CD8-positive, alpha-beta memory T cell (primary cell): ENCODE measurements around the gene NKD2. TPM values are rescaled to one million over a fixed set of nuclear protein-coding genes. Genes with fewer than 3 reads are reported as not detected.

ENCODE experiments used
- CTCF ChIA-PET: fragments of 350-600 bp; sonication (Branson Sonifier 250); formaldehyde crosslinking; loops from one replicate; lab custom pipeline; 2021; ENCODE audit warnings: antibody characterized with exemption; lab: Charles Lee
- POLR2A ChIA-PET: fragments of 350-600 bp; sonication (Branson Sonifier 250); formaldehyde crosslinking; loops from one replicate; lab custom pipeline; 2021; ENCODE audit warnings: antibody characterized with exemption; lab: Charles Lee
- DNase-seq, 5 donors: peaks; one replicate each; pipeline versions ENCODE4 v3.0.0 to v3.0.0-alpha.2; 2020 to 2022; ENCODE audit warnings: mixed read lengths in 1 of 5
- H3K27ac ChIP-seq: one replicate; pipeline ENCODE4 v1.7.0; 2013; ENCODE audit warnings: low read depth, mild to moderate bottlenecking, low read length, moderate library complexity
- H3K27me3 ChIP-seq: 2 replicates; pipeline ENCODE4 v1.7.0; 2013; ENCODE audit warnings: low read length, mild to moderate bottlenecking; ENCODE audit not compliant: insufficient read depth, poor library complexity, severe bottlenecking
- H3K36me3 ChIP-seq: 2 replicates; pipeline ENCODE4 v1.7.0; 2013; ENCODE audit warnings: mild to moderate bottlenecking, low read length, moderate library complexity; ENCODE audit not compliant: insufficient read depth
- H3K4me1 ChIP-seq: 2 replicates; pipeline ENCODE4 v1.7.0; 2013; ENCODE audit warnings: mild to moderate bottlenecking, low read length, moderate library complexity; ENCODE audit not compliant: insufficient read depth
- H3K4me3 ChIP-seq: 2 replicates; pipeline ENCODE4 v1.7.0; 2013; ENCODE audit warnings: mild to moderate bottlenecking, low read length
- H3K9me3 ChIP-seq: 2 replicates; pipeline ENCODE4 v1.7.0; 2013; ENCODE audit warnings: mild to moderate bottlenecking, low read length
- H3K27ac Mint-ChIP-seq, 8 donors: one replicate each; pipeline ENCODE4 v1.8.0; 2020 to 2021; ENCODE audit warnings: mixed read lengths in 8 of 8, mild to moderate bottlenecking in 6 of 8, inconsistent platforms in 3 of 8, moderate library complexity in 3 of 8
- H3K27me3 Mint-ChIP-seq, 2 donors: one replicate each; pipeline ENCODE4 v1.8.0; 2020 to 2021; ENCODE audit warnings: mixed read lengths in 2 of 2, mild to moderate bottlenecking in 1 of 2, moderate library complexity in 1 of 2
- H3K36me3 Mint-ChIP-seq, 3 donors: one replicate each; pipeline ENCODE4 v1.8.0; 2020 to 2021; ENCODE audit warnings: mixed read lengths in 3 of 3, inconsistent platforms in 1 of 3, mild to moderate bottlenecking in 1 of 3
- H3K4me1 Mint-ChIP-seq, 3 donors: one replicate each; pipeline ENCODE4 v1.8.0; 2020 to 2021; ENCODE audit warnings: mixed read lengths in 3 of 3, inconsistent platforms in 1 of 3, mild to moderate bottlenecking in 1 of 3
- H3K4me3 Mint-ChIP-seq, 7 donors: one replicate each; pipeline ENCODE4 v1.8.0; 2020 to 2021; ENCODE audit warnings: mixed read lengths in 7 of 7, mild to moderate bottlenecking in 6 of 7, moderate library complexity in 4 of 7, inconsistent platforms in 2 of 7
- H3K9me3 Mint-ChIP-seq, 5 donors: one replicate each; pipeline ENCODE4 v1.8.0; 2020 to 2022; ENCODE audit warnings: mixed read lengths in 5 of 5, mild to moderate bottlenecking in 3 of 5, moderate library complexity in 2 of 5, inconsistent platforms in 1 of 5
- polyA plus RNA-seq: library from polyadenylated mRNA; unstranded; fragments of 300-500 nt; fragmentation: Illumina TruSeq; gene quantifications from one replicate; pipeline ENCODE4 v1.2.3, GENCODE V29; 2021
- total RNA-seq, 2 experiments: library from RNA; stranded (reverse); gene quantifications; one replicate each; pipeline ENCODE4 v1.2.3, GENCODE V29; 2021

NKD2 gene
- total and polyA plus RNA-seq, 3 experiments from 2014 or later, result 0.20 to 0.48 TPM; not detected in 1

GRCh38 chr5:1040571-1040970, 32.0 kb downstream of the NKD2 start:
- DNase-seq, result no peak
- Histone ChIP-seq H3K27me3 (no peaks in the 10 kb centered on the region), H3K4me1 (no peaks in the 10 kb centered on the region), H3K4me3 (no peak overlapping the region), H3K9me3 (no peaks in the 10 kb centered on the region), H3K36me3 (no peaks in the 10 kb centered on the region), H3K27ac (no peak overlapping the region)
- no peaks in the 10 kb centered on the region for H3K27me3 Mint-ChIP-seq
- peaks cover 0 to 2% (median 0%) of the 10 kb centered on the region in 5 donors for H3K9me3 Mint-ChIP-seq
- peaks cover 0 to 4% (median 0%) of the 10 kb centered on the region in 3 donors for H3K4me1 Mint-ChIP-seq
- ChIA-PET CTCF (no interaction called here), POLR2A (no interaction called here)
- no peaks in the 10 kb centered on the region for H3K36me3 Mint-ChIP-seq
- H3K4me3 Mint-ChIP-seq, result no peak overlapping the region
- peak overlapping the region in 1 of 8 donors; percentile 35 for H3K27ac Mint-ChIP-seq

DNA sequence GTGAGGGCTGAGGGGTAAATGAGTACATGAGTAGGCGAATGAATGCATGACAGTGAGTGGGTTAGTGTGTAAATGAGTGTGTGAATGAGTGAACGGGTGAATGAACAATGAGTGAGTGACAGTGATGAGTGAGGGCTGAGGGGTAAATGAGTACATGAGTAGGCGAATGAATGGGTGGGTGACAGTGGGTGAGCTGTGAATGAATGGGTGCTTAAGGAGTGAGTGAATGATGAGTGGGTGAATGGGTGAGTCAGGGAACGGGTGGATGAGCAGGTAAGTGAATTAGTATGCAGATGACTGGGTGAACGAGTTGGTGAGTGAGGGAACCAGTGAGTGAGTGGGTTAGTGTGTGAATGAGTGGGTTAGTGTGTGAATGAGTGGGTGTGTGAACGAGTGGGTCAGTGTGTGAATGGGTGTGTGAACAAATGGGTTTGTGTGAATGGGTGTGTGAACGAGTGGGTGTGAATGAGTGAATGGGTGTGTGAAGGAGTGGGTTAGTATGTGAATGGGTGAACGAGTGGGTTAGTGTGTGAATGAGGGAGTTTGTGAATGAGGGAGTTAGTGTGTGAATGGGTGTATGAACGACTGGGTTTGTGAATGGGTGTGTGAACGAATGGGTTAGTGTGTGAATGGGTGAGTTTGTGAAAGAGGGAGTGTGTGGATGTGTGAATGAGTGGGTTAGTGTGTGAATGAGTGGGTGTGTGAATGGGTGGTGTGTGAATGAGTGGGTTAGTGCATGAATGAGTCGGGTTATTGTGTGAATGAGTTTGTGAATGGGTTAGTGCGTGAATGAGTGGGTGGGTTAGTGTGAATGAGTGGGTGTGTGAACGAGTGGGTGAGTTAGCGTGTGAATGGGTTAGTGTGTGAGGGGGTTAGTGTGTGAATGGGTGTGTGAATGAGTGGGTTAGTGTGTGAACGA, 32.9 kb downstream of the NKD2 start:
- no peak overlapping the region for H3K4me3 Mint-ChIP-seq
- Histone ChIP-seq H3K4me3 (no peak overlapping the region), H3K27ac (no peak overlapping the region), H3K9me3 (no peaks in the 10 kb centered on the region), H3K27me3 (no peaks in the 10 kb centered on the region), H3K4me1 (no peaks in the 10 kb centered on the region), H3K36me3 (no peaks in the 10 kb centered on the region)
- POLR2A ChIA-PET, result no interaction called here
- CTCF ChIA-PET, result no interaction called here
- peaks cover 0 to 4% (median 3%) of the 10 kb centered on the region in 3 donors for H3K4me1 Mint-ChIP-seq
- DNase-seq, result no peak
- H3K9me3 Mint-ChIP-seq, result peaks cover 0 to 2% (median 0%) of the 10 kb centered on the region in 5 donors
- H3K27ac Mint-ChIP-seq, result peak overlapping the region in 1 of 8 donors; percentile 42
- H3K36me3 Mint-ChIP-seq, result no peaks in the 10 kb centered on the region
- H3K27me3 Mint-ChIP-seq, result no peaks in the 10 kb centered on the region

GRCh38 chr5:1042626-1043025, 34.0 kb downstream of the NKD2 start:
- ChIA-PET POLR2A (no interaction called here), CTCF (no interaction called here)
- peak overlapping the region in 1 of 8 donors; percentile 48 for H3K27ac Mint-ChIP-seq
- H3K27me3 ChIP-seq, result no peaks in the 10 kb centered on the region
- no peaks in the 10 kb centered on the region for H3K9me3 ChIP-seq
- no peaks in the 10 kb centered on the region for H3K36me3 Mint-ChIP-seq
- no peaks in the 10 kb centered on the region for H3K4me1 ChIP-seq
- H3K4me3 ChIP-seq, result no peak overlapping the region
- peaks cover 0 to 12% (median 4%) of the 10 kb centered on the region in 3 donors for H3K4me1 Mint-ChIP-seq
- no peak overlapping the region for H3K27ac ChIP-seq
- H3K27me3 Mint-ChIP-seq, result no peaks in the 10 kb centered on the region
- no peak overlapping the region for H3K4me3 Mint-ChIP-seq
- no peak for DNase-seq
- H3K36me3 ChIP-seq, result no peaks in the 10 kb centered on the region
- H3K9me3 Mint-ChIP-seq, result peaks cover 0 to 4% (median 0%) of the 10 kb centered on the region in 5 donors

DNA sequence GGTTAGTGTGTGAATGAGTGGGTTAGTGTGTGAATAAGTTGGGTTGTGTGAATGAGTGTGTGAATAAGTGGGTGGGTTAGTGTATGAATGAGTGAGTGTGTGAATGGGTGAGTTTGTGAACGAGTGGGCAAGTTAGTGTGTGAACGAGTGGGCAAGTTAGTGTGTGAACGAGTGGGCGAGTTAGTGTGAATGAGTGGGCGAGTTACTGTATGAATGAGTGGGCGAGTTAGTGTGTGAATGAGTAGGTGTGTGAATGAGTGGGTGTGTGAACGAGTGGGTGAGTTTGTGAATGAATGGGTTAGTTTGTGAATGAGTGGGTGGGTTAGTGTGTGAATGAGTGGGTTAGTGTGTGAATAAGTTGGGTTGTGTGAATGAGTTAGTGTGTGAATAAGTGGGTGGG, 34.7 kb downstream of the NKD2 start:
- Mint-ChIP-seq H3K36me3 (no peaks in the 10 kb centered on the region), H3K4me3 (no peak overlapping the region), H3K27me3 (no peaks in the 10 kb centered on the region), H3K9me3 (peaks cover 0 to 4% (median 0%) of the 10 kb centered on the region in 5 donors), H3K4me1 (peaks cover 0 to 14% (median 4%) of the 10 kb centered on the region in 3 donors), H3K27ac (peak overlapping the region in 1 of 8 donors; percentile 48)
- Histone ChIP-seq H3K27me3 (no peaks in the 10 kb centered on the region), H3K27ac (no peak overlapping the region), H3K4me1 (no peaks in the 10 kb centered on the region), H3K9me3 (no peaks in the 10 kb centered on the region), H3K36me3 (no peaks in the 10 kb centered on the region), H3K4me3 (no peak overlapping the region)
- DNase-seq, result no peak
- ChIA-PET CTCF (no interaction called here), POLR2A (no interaction called here)

DNA sequence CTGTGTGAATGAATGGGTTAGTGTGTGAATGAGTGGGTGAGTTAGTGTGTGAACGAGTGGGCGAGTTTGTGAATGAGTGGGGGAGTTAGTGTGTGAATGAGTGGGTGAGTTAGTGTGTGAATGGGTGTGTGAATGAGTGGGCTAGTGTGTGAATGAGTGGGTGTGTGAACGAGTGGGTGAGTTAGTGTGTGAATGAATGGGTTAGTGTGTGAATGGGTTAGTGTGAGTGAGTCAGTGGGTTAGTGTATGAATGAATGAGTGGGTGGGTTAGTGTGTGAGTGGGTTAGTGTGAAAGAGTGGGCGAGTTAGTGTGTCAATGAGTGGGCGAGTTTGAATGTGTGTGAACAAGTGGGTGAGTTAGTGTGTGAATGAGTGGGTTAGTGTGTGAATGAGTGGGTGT, 35.5 kb downstream of the NKD2 start:
- no peak overlapping the region for H3K4me3 ChIP-seq
- H3K27me3 Mint-ChIP-seq, result no peaks in the 10 kb centered on the region
- peaks cover 0 to 15% (median 4%) of the 10 kb centered on the region in 3 donors for H3K4me1 Mint-ChIP-seq
- H3K27ac ChIP-seq, result no peak overlapping the region
- no peaks in the 10 kb centered on the region for H3K9me3 ChIP-seq
- no peak for DNase-seq
- H3K36me3 ChIP-seq, result no peaks in the 10 kb centered on the region
- CTCF ChIA-PET, result no interaction called here
- H3K4me3 Mint-ChIP-seq, result no peak overlapping the region
- no peaks in the 10 kb centered on the region for H3K36me3 Mint-ChIP-seq
- H3K4me1 ChIP-seq, result no peaks in the 10 kb centered on the region
- POLR2A ChIA-PET, result no interaction called here
- peaks cover 0 to 4% (median 0%) of the 10 kb centered on the region in 5 donors for H3K9me3 Mint-ChIP-seq
- H3K27ac Mint-ChIP-seq, result no peak overlapping the region
- H3K27me3 ChIP-seq, result no peaks in the 10 kb centered on the region

DNA sequence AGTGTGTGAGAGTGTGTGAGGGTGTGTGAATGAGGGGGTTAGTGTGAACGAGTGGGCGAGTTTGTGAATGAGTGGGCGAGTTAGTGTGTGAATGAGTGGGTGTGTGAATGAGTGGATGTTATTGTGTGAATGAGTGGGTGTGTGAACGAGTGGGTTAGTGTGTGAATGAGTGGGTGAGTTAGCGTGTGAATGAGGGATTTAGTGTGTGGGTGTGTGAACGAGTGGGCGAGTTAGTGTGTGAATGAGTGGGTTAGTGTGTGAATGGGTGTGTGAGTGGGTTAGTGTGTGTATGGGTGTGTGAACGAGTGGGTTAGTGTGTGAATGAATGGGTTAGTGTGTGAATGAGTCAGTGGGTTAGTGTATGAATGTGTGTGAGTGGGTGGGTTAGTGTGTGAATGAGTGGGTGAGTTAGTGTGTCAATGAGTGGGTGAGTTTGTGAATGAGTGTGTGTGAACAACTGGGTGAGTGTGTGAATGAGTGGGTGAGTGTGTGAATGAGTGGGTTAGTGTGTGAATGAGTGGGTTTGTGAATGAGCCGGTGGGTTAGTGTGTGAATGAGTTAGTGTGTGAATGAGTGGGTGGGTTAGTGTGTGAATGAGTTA, 37.5 kb downstream of the NKD2 start:
- Mint-ChIP-seq H3K4me3 (no peak overlapping the region), H3K27ac (peak overlapping the region in 1 of 8 donors; percentile 97), H3K36me3 (no peaks in the 10 kb centered on the region), H3K27me3 (no peaks in the 10 kb centered on the region), H3K9me3 (peaks cover 0 to 4% (median 0%) of the 10 kb centered on the region in 5 donors), H3K4me1 (peaks cover 0 to 15% (median 4%) of the 10 kb centered on the region in 3 donors)
- POLR2A ChIA-PET, result no interaction called here
- H3K4me3 ChIP-seq, result no peak overlapping the region
- DNase-seq, result peak in 1 of 5 donors; percentile 8
- H3K4me1 ChIP-seq, result no peaks in the 10 kb centered on the region
- H3K36me3 ChIP-seq, result no peaks in the 10 kb centered on the region
- no peaks in the 10 kb centered on the region for H3K9me3 ChIP-seq
- H3K27ac ChIP-seq, result no peak overlapping the region
- CTCF ChIA-PET, result no interaction called here
- no peaks in the 10 kb centered on the region for H3K27me3 ChIP-seq

- Histone ChIP-seq H3K9me3 (no peaks in the 10 kb centered on the region), H3K27me3 (no peaks in the 10 kb centered on the region), H3K4me3 (no peak overlapping the region), H3K36me3 (no peaks in the 10 kb centered on the region), H3K4me1 (no peaks in the 10 kb centered on the region), H3K27ac (no peak overlapping the region)
- peak in 1 of 5 donors; percentile 9 for DNase-seq
- ChIA-PET CTCF (no interaction called here), POLR2A (no interaction called here)
- peaks cover 0 to 5% (median 0%) of the 10 kb centered on the region in 3 donors for H3K36me3 Mint-ChIP-seq
- peaks cover 0 to 4% (median 0%) of the 10 kb centered on the region in 5 donors for H3K9me3 Mint-ChIP-seq
- H3K4me1 Mint-ChIP-seq, result peaks cover 0 to 15% (median 4%) of the 10 kb centered on the region in 3 donors
- H3K4me3 Mint-ChIP-seq, result no peak overlapping the region
- no peaks in the 10 kb centered on the region for H3K27me3 Mint-ChIP-seq
- peak overlapping the region in 1 of 8 donors; percentile 18 for H3K27ac Mint-ChIP-seq
These were observed 38.8 kb downstream of the NKD2 start for GRCh38 chr5:1047332-1047965.
